Measurements from ENCODE around the gene SLC6A9.

Gene SLC6A9

DNA sequence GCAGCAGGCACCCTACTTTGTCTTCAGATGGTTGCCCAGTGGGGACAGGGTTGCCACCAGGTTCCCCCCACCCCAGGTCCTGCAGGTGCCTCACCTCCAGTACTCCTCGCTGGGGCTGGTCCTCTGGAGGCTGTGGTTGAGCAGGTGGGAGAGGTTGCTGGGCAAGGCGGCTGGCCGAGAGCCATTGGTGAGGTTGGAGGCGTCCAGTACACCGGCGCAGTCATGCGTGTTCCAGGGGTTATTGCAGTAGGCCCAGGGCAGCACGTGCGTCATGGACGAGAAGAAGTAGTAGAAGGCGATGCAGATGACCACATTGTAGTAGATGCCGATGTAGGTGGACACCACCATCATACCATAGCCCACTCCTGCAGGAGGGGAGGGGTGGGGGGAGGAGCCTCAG is 23.0 kb downstream of the SLC6A9 start:
- Histone ChIP-seq H3K27ac (ENCODE audit: low read depth, low read length) (no peak overlapping the region), H3K36me3 (ENCODE audit: control insufficient read depth in 1 of 2, insufficient read depth in 2 of 2, low read length in 2 of 2) (no peaks in the 10 kb centered on the region)

DNA sequence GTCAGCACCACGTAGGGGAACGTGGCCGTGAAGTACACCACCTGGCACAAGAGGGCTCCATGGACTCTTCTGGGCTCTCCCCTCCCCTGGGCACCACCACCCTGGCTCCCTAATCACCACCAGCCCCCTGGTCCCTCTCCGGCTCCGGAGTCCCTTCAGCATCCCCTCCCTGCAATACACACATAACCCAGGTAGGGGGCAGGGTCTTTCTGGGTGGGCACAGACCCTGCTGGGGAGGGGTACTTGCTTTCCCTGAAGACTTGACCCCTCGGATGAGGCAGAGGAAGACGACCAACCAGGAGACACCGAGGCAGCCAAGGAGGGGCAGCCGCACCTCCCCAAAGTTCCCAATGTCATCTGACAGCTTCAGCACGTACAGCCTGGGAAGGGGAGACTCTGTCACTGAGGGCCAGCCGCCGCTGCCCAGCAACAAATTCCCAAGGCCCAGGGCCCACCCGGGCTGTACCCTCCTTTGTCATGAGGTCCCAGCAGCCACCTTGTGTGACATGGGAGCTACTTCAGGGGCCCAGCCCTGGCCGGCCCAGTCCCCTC is 28.6 kb downstream of the SLC6A9 start:
- Histone ChIP-seq H3K4me1 (ENCODE audit: control insufficient read depth in 1 of 2, insufficient read depth in 2 of 2, low read length in 2 of 2) (peaks cover under 1 to 1% of the 10 kb centered on the region in 2 donors), H3K36me3 (ENCODE audit: control insufficient read depth in 1 of 2, insufficient read depth in 2 of 2, low read length in 2 of 2) (no peaks in the 10 kb centered on the region), H3K9me3 (ENCODE audit: control insufficient read depth in 1 of 2, low read length in 2 of 2) (no peaks in the 10 kb centered on the region), H3K4me3 (ENCODE audit: low read depth in 1 of 2, low read length in 2 of 2) (no peak overlapping the region), H3K27me3 (ENCODE audit: control insufficient read depth in 1 of 2, insufficient read depth in 2 of 2, low read length in 2 of 2) (no peaks in the 10 kb centered on the region), H3K9ac (ENCODE audit: low read depth in 1 of 2, low read length in 2 of 2) (no peak overlapping the region), H3K27ac (ENCODE audit: low read depth, low read length) (no peak overlapping the region)

More for the DNA sequence above, 23.0 kb downstream of the SLC6A9 start:
- H3K9me3 ChIP-seq (ENCODE audit: control insufficient read depth in 1 of 2, low read length in 2 of 2) = no peaks in the 10 kb centered on the region
- no peaks in the 10 kb centered on the region for H3K27me3 ChIP-seq (ENCODE audit: control insufficient read depth in 1 of 2, insufficient read depth in 2 of 2, low read length in 2 of 2)
- no peak overlapping the region for H3K9ac ChIP-seq (ENCODE audit: low read depth in 1 of 2, low read length in 2 of 2)
- H3K4me1 ChIP-seq (ENCODE audit: control insufficient read depth in 1 of 2, insufficient read depth in 2 of 2, low read length in 2 of 2) = peaks cover 4 to 12% of the 10 kb centered on the region in 2 donors
- no peak overlapping the region for H3K4me3 ChIP-seq (ENCODE audit: low read depth in 1 of 2, low read length in 2 of 2)

- Histone ChIP-seq H3K9ac (ENCODE audit: low read depth in 1 of 2, low read length in 2 of 2) (no peak overlapping the region), H3K9me3 (ENCODE audit: control insufficient read depth in 1 of 2, low read length in 2 of 2) (no peaks in the 10 kb centered on the region), H3K4me1 (ENCODE audit: control insufficient read depth in 1 of 2, insufficient read depth in 2 of 2, low read length in 2 of 2) (peaks cover 4 to 6% of the 10 kb centered on the region in 2 donors), H3K36me3 (ENCODE audit: control insufficient read depth in 1 of 2, insufficient read depth in 2 of 2, low read length in 2 of 2) (no peaks in the 10 kb centered on the region), H3K27ac (ENCODE audit: low read depth, low read length) (no peak overlapping the region), H3K4me3 (ENCODE audit: low read depth in 1 of 2, low read length in 2 of 2) (no peak overlapping the region), H3K27me3 (ENCODE audit: control insufficient read depth in 1 of 2, insufficient read depth in 2 of 2, low read length in 2 of 2) (no peaks in the 10 kb centered on the region)
Measured at GRCh38 chr1:44002165-44002564, 29.1 kb downstream of the SLC6A9 start.

GRCh38 chr1:44000122-44000665 is 31.1 kb downstream of the SLC6A9 start:
- Histone ChIP-seq H3K4me1 (ENCODE audit: control insufficient read depth in 1 of 2, insufficient read depth in 2 of 2, low read length in 2 of 2) (peaks cover 4 to 9% of the 10 kb centered on the region in 2 donors), H3K9me3 (ENCODE audit: control insufficient read depth in 1 of 2, low read length in 2 of 2) (no peaks in the 10 kb centered on the region), H3K4me3 (ENCODE audit: low read depth in 1 of 2, low read length in 2 of 2) (no peak overlapping the region), H3K27ac (ENCODE audit: low read depth, low read length) (no peak overlapping the region), H3K27me3 (ENCODE audit: control insufficient read depth in 1 of 2, insufficient read depth in 2 of 2, low read length in 2 of 2) (no peaks in the 10 kb centered on the region), H3K36me3 (ENCODE audit: control insufficient read depth in 1 of 2, insufficient read depth in 2 of 2, low read length in 2 of 2) (no peaks in the 10 kb centered on the region), H3K9ac (ENCODE audit: low read depth in 1 of 2, low read length in 2 of 2) (no peak overlapping the region)

DNA sequence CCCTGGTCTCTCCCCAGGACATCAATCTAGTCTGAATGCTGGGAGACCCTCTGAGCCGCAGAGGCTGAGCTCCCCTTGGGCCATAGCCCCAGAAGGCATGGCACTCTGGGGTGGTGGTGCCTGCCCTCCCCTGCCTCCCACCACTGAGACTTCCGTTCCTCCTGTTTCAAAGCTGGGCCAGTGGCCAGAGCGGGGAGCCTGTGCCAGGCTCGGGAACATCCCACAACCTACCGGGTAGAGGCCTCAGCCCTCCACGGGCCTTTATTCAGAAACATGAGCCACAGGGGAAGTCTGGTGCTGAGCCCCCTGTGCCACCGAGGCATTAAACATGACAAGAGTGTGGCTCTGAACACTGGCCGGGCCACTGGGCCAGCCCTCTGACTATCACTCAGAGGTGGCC is 31.8 kb downstream of the SLC6A9 start:
- no peaks in the 10 kb centered on the region for H3K27me3 ChIP-seq (ENCODE audit: control insufficient read depth in 1 of 2, insufficient read depth in 2 of 2, low read length in 2 of 2)
- no peaks in the 10 kb centered on the region for H3K9me3 ChIP-seq (ENCODE audit: control insufficient read depth in 1 of 2, low read length in 2 of 2)
- H3K4me1 ChIP-seq (ENCODE audit: control insufficient read depth in 1 of 2, insufficient read depth in 2 of 2, low read length in 2 of 2) = peaks cover 4 to 9% of the 10 kb centered on the region in 2 donors
- no peak overlapping the region for H3K9ac ChIP-seq (ENCODE audit: low read depth in 1 of 2, low read length in 2 of 2)
- no peak overlapping the region for H3K4me3 ChIP-seq (ENCODE audit: low read depth in 1 of 2, low read length in 2 of 2)
- H3K36me3 ChIP-seq (ENCODE audit: control insufficient read depth in 1 of 2, insufficient read depth in 2 of 2, low read length in 2 of 2) = no peaks in the 10 kb centered on the region
- no peak overlapping the region for H3K27ac ChIP-seq (ENCODE audit: low read depth, low read length)

DNA sequence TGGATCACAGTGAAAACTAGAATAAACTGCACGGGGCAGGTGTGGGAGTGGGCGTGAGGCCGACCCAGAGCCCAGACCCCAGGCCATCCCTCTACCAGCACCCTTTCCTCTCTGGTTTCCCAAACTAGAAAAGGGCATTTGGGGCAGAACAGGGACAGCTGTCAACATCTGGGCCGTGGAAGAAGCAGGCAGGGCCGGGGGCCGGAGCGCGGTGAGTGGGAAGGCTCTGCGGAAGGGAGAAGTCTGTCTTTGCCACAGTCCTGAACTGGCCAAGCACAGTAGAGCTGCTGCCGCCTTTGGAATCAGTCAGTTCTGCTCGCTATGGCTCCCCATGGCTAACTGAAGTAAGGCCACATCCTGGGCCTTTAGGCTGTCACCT is 33.3 kb downstream of the SLC6A9 start:
- H3K27ac ChIP-seq (ENCODE audit: low read depth, low read length) = no peak overlapping the region
- no peak overlapping the region for H3K9ac ChIP-seq (ENCODE audit: low read depth in 1 of 2, low read length in 2 of 2)

GRCh38 chr1:43997295-43997999 is 33.8 kb downstream of the SLC6A9 start:
- no peaks in the 10 kb centered on the region for H3K9me3 ChIP-seq (ENCODE audit: control insufficient read depth in 1 of 2, low read length in 2 of 2)
- no peak overlapping the region for H3K9ac ChIP-seq (ENCODE audit: low read depth in 1 of 2, low read length in 2 of 2)
- peaks cover 4 to 10% of the 10 kb centered on the region in 2 donors for H3K4me1 ChIP-seq (ENCODE audit: control insufficient read depth in 1 of 2, insufficient read depth in 2 of 2, low read length in 2 of 2)
- no peaks in the 10 kb centered on the region for H3K27me3 ChIP-seq (ENCODE audit: control insufficient read depth in 1 of 2, insufficient read depth in 2 of 2, low read length in 2 of 2)
- no peak overlapping the region for H3K4me3 ChIP-seq (ENCODE audit: low read depth in 1 of 2, low read length in 2 of 2)
- H3K27ac ChIP-seq (ENCODE audit: low read depth, low read length) = no peak overlapping the region
- H3K36me3 ChIP-seq (ENCODE audit: control insufficient read depth in 1 of 2, insufficient read depth in 2 of 2, low read length in 2 of 2) = no peaks in the 10 kb centered on the region

More for the DNA sequence above, 33.3 kb downstream of the SLC6A9 start:
- peaks cover 4 to 9% of the 10 kb centered on the region in 2 donors for H3K4me1 ChIP-seq (ENCODE audit: control insufficient read depth in 1 of 2, insufficient read depth in 2 of 2, low read length in 2 of 2)
- H3K27me3 ChIP-seq (ENCODE audit: control insufficient read depth in 1 of 2, insufficient read depth in 2 of 2, low read length in 2 of 2) = no peaks in the 10 kb centered on the region
- no peak overlapping the region for H3K4me3 ChIP-seq (ENCODE audit: low read depth in 1 of 2, low read length in 2 of 2)
- H3K36me3 ChIP-seq (ENCODE audit: control insufficient read depth in 1 of 2, insufficient read depth in 2 of 2, low read length in 2 of 2) = no peaks in the 10 kb centered on the region
- no peaks in the 10 kb centered on the region for H3K9me3 ChIP-seq (ENCODE audit: control insufficient read depth in 1 of 2, low read length in 2 of 2)

GRCh38 chr1:43996733-43997115 is 34.5 kb downstream of the SLC6A9 start:
- H3K9ac ChIP-seq (ENCODE audit: low read depth in 1 of 2, low read length in 2 of 2) = no peak overlapping the region
- no peaks in the 10 kb centered on the region for H3K9me3 ChIP-seq (ENCODE audit: control insufficient read depth in 1 of 2, low read length in 2 of 2)
- no peak overlapping the region for H3K4me3 ChIP-seq (ENCODE audit: low read depth in 1 of 2, low read length in 2 of 2)
- no peak overlapping the region for H3K27ac ChIP-seq (ENCODE audit: low read depth, low read length)
- no peaks in the 10 kb centered on the region for H3K27me3 ChIP-seq (ENCODE audit: control insufficient read depth in 1 of 2, insufficient read depth in 2 of 2, low read length in 2 of 2)
- H3K4me1 ChIP-seq (ENCODE audit: control insufficient read depth in 1 of 2, insufficient read depth in 2 of 2, low read length in 2 of 2) = peaks cover 9 to 15% of the 10 kb centered on the region in 2 donors
- H3K36me3 ChIP-seq (ENCODE audit: control insufficient read depth in 1 of 2, insufficient read depth in 2 of 2, low read length in 2 of 2) = no peaks in the 10 kb centered on the region

GRCh38 chr1:43995984-43996732 is 35.1 kb downstream of the SLC6A9 start:
- Histone ChIP-seq H3K4me1 (ENCODE audit: control insufficient read depth in 1 of 2, insufficient read depth in 2 of 2, low read length in 2 of 2) (peaks cover 9 to 15% of the 10 kb centered on the region in 2 donors), H3K27me3 (ENCODE audit: control insufficient read depth in 1 of 2, insufficient read depth in 2 of 2, low read length in 2 of 2) (no peaks in the 10 kb centered on the region), H3K27ac (ENCODE audit: low read depth, low read length) (no peak overlapping the region), H3K4me3 (ENCODE audit: low read depth in 1 of 2, low read length in 2 of 2) (no peak overlapping the region), H3K36me3 (ENCODE audit: control insufficient read depth in 1 of 2, insufficient read depth in 2 of 2, low read length in 2 of 2) (no peaks in the 10 kb centered on the region), H3K9ac (ENCODE audit: low read depth in 1 of 2, low read length in 2 of 2) (no peak overlapping the region), H3K9me3 (ENCODE audit: control insufficient read depth in 1 of 2, low read length in 2 of 2) (no peaks in the 10 kb centered on the region)
